Activated CD4-positive, CD25-positive, alpha-beta regulatory T cell (primary cell): ENCODE measurements around the gene PPP1R27.
A peak's percentile ranks its signal among the peaks of the same experiment; 100 is the strongest.

Experiments
- DNase-seq, 4 experiments: peaks; one replicate each; lab custom pipeline; 2025; lab: John Stamatoyannopoulos, UW

Gene PPP1R27

DNA sequence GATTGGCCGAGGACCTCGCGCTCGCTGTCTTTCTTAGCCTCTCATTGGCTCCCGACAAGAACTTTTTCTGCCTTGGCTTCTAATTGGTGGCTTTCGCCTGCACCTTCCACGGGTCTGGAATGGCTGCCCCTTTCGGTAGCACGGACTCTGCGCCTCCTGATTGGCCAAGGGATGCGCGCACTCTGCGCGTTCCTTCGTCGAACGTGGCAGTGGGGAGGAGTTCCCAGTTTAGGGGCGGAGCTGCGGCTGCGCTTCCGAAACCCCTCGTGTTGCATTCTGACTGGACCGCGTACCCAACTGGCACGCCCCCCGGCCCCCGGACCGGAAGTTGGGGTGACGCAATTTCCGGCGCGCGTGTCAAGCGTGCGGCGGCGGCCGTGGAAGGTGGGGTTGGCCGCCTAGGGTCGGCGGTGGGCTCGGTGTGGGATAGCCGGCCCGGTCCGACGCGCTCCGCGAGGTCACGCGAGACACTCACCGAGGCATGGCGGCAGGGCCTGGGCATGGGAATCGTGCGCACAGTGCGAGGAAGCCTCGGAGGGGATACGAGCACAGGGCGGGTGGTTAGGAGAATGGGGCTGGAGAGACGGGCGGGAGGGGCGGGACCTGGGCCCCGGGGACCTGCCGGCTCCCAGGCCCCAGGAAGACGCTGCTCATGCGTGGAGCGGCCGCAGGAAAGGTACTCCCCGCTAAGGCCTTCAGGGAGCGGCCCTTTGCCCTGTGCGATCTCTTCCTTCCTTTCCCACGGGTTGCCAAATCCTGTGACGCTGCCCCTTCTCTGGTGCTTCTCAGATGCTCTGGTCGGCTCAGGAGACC lies 26.1 kb upstream of the PPP1R27 start:
- peak; percentile 98 to 100 (median 100) for DNase-seq

DNA sequence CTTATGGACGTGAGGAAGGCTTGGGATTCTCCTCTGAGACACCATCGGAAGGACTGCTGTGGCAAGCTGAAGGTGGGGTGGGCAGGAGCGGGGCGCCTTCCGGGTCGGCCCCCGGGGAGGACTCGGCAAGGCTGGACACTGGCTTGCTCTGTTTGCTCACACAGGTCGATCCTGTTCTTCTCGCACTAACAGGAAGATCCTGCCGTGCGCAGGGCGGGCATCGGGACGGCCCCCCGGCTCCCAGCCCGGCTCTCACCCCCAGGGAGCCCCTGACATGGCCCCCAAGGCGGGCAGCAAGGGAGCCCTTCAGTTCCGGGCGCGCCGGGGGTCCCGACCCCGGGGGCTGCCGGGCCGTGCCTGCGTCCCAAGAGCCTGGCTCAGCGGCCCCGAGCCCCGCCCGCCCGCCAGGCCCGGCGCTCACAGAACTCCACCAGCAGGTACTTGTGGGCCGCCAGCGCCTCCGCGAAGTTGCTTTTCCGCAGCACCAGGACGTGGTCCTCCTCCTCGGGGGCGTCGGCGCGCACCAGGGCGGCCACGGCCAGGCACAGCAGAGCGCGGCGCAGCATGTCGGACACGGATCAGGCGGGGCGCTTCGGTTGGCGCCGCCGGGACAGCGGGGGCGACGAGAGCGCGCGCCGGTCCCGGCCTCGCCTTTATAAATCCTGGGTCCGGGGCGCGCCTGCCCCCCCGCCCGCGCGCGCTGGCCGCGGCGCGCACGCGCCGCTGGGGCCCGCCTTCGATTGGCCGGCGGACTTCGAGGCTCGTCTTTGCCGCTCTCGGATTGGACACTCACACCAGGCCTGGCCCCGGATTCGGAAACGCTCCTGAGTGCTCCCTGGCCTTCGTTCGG lies 25.3 kb upstream of the PPP1R27 start, which contains the start of gene P4HB:
Gene P4HB, minus strand, starts transcription at position 630 of the 850 bp plus-strand sequence. Its CDS starts 64 bp downstream, at position 566.
- DNase-seq: peak in 1 of 4 experiments; percentile 100

DNA sequence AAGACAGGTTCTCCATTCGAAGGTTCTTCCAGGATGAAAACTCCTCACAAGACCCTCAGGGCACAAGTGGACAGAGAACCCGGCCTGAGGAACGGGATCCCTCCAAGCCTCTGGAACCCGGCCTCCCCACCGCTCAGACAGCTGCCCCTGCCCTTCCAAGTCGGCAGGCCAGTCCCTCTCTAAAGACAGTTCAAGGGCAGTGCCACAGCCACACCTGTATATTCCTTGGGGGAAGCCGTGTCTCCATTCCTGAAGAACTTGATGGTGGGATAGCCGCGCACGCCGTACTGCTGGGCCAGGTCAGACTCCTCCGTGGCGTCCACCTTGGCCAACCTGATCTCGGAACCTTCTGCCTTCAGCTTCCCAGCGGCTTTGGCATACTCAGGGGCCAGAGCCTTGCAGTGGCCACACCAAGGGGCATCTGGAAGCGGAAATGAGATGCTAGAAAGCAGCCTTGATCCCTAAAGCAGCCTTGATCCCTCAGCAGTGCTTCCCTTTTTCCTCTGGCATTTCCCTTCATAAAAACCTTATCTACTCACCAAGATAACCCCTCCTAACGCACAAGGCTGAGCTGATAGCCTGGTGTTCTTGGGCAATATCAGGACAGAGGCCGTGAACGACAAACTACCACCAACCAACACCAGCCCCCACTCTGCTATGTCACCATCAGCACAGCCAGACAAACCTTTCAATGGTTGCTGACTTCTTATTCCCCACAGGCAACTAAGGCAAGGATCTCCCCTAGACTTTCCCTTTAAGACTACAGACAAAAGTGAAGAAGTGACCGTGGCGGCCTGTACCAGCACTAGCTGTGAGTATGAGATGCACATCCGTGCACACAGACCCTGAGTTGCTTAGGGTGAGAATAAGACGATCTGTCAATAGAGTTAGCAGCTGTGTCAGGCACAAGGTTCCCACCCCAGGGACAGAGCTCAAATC lies 24.4 kb upstream of the PPP1R27 start:
- DNase-seq: no peak

DNA sequence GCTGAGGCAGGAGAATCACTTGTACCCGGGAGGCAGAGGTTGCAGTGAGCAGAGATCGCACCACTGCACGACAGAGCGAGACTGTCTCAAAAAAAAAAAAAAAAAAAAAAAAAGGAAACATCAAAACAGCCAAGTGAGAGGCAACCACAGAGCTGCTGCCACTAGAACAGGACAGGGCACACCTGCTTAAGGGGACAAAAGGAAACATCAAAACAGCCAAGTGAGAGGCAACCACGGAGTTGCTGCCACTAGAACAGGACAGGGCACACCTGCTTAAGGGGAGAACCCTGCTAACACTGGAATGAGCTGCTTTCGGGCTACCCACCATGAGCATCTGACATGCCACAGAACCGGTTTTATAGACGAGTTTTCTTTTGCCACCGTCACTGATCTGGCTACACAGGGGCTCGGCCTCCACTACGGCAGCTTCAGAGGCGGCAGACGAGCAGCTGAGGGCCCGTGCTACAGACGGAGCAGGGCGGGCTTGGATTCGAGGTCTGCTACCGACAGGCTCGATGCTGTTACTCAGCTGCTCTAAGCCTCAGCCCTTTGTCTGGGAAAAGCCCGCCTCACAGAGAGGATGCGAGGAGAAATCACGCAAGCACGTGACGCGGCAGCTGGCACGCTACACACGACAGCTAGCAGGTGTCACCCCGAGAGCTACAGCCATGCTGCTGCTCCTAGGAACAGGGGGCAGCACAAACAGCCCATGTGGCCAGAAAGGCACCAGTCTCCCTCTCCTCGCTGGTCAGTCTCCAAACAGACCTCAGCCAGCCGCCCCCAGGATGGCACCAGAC lies 23.5 kb upstream of the PPP1R27 start:
- DNase-seq: no peak

DNA sequence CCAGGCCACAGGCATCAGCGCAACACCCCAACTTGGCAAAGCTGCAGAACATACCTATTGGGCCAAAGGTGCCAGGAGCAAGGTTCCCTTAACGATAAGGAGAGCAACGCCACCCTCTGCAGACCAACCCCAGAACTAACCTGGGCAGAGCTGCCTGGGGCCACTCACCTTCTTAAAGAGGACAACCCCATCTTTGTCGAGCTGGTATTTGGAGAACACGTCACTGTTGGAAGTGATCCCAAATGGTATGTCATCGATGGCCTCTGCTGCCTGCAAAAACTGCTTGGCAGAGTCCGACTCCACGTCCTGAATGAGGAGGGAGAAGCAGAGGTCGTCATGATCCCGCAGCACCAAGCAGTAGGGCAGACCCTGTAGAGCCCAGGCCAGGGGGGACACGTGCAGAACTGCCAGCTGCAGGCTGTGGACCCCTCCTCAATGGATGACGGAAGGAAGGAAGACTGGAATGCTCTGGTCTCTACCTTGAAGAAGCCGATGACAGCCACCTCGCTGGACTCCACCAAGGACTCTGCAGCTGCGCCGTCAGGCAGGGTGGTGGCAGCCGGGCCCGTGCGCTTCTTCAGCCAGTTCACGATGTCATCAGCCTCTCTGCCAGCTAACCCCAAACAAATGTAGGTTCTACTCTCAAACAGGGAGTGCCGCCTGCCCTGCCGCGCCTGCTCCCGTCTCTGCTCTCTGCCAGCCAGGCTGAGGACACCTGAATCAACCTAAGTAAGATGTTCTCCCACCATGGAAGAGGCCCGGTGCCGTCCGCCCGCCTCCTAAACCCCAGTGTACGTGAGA lies 20.3 kb upstream of the PPP1R27 start:
- DNase-seq: no peak

DNA sequence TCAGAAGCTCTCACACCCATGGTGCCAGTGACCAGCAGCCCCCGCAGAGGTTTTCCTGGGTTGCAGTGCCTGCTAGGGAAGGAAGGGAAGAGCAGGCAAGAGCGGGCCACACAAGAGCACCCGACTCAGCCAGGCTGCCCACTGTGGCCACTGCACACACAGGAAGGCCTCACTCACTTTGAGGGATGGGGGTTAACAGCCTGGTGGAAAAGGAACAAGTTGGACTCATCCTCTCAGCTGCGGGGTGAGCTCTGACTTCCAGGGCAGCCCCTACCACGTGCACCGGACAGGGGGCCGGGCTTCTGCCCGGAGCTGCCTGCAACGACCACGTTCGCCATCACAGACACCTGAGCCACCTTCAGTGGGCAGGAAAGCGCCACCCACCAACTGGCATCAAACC lies 17.4 kb upstream of the PPP1R27 start:
- DNase-seq: no peak

DNA sequence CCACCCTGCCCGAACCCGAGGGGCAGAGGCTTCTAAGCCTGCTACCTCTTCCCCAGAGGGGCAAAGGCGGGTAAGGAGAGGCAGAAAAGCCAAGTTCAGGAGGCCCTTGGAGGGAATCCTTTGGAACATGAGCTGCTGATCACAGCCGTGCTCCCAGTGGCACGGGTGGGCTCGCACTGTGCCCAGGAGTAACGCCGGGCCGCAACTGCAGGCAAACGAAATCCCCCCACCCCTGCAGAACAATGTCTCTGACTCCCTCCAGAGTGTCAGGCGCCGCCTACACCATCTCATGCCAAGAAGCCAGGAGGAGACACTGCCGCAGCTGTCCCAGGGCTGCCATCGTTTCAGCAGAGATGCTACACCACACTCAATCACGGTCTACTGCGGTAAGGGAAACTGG lies 16.6 kb upstream of the PPP1R27 start:
- no peak for DNase-seq

DNA sequence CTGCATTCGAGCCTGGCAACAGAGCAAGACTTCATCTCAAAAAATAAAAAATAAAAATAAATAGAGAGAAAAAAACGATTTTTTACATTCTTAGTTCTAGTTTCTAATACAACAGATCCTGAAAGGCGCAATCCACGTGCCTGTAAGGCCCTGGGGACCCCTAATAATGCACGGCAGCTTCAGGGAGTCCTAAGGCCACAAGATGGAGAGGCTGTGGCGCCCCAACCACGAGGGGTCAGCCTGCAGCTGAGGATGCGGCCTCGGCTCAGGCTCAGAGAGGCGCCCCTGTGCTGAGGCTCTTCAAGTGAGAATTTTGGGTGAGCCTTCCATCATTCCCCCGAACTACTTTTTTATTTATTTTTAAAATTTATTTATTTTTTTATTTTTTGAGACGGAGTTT lies 14.6 kb upstream of the PPP1R27 start:
- no peak for DNase-seq

DNA sequence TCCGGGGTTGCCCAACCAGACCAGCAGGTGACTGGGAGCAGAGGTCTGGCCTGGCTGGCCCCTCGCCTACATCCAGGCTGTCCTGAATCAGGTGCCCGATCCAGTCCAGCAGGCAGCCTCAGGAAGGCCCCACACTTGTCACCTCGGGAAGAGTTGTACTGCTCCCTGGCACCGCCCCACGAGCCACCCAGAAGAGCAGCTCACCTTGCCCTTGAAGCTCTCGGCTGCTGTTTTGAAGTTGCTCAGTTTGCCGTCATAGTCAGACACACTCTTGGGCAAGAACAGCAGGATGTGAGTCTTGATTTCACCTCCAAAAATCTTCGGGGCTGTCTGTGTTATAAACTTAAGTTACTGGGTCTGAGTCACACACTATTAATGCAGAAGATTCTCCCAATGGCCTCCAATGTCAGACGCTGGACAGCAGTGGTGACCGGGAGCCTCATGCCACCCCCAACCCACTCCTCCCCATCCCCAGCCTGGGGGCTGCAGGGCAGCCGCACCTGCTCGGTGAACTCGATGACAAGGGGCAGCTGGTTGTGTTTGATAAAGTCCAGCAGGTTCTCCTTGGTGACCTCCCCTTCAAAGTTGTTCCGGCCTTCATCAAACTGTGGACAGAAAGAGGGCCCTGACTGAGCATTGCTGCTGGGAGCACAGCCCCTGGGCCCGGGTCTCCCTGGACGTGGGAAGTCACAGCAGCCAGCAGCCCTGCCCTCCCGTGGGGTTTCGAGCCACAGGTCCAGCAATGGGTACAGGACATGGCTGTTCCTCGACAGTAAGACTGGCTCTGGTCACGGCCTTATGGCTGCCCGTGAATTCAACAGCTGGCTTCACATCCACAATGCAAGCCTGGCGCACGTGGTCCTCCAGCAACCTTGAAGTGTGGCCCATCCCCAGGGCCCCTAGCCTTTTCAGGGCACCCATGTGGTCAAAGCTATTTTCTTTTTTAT lies 12.2 kb upstream of the PPP1R27 start:
- DNase-seq: no peak

DNA sequence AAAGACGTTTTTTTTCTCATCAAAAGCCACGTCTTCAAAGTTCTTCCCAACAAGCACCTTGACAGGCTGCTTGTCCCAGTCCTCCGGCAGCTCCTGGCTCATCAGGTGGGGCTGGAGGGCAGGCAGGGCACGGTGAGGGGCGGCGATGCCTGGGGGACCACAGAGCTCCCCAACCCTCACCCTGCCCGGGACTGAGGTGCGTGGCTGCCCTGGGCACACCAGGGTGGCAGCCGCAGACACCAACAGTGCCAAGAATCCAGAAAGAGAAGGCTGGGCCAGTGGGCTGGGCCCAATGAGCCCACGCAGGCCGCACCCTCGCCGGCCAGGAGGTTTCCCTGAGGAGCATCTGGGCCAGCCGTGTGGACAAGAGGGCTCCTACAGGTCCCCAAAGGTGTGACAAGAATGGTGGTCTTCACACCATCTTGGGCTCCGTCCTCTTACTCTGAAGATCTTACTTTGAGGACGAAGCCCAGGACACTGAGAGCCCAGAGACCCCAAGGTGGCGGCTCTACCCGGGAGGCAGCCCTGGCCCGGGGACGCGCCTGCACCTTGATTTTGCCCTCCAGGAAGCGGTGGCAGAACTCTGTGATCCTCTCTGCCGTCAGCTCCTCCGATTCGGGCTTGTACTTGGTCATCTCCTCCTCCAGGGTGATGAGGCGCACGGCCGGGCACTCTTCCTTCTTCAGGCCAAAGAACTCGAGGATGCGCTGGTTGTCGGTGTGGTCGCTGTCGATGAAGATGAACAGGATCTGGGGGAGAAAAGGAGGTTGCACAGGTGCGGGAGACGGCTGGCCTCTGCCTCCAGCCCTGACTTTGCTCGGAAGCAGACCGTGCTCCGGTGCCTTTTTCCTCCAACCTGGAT lies 11.3 kb upstream of the PPP1R27 start:
- no peak for DNase-seq

DNA sequence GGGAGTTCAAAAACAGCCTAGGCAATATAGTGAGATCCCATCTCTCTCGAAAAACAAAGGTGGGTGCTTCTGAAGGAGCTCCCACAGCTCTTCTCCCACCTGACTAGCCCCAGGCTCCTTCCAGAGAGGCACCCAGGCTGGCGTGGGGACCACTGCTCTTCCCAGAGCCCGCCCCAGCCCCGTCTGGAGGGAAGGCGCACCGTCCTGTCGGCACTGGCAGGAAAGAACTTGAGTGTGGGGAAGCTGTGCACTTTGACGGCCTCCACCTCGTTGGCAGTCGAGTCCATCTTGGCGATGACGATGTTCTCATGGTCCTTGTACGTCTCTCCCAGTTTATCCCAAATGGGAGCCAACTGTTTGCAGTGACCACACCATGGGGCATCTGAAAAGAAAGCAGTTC lies 10.5 kb upstream of the PPP1R27 start:
- no peak for DNase-seq

DNA sequence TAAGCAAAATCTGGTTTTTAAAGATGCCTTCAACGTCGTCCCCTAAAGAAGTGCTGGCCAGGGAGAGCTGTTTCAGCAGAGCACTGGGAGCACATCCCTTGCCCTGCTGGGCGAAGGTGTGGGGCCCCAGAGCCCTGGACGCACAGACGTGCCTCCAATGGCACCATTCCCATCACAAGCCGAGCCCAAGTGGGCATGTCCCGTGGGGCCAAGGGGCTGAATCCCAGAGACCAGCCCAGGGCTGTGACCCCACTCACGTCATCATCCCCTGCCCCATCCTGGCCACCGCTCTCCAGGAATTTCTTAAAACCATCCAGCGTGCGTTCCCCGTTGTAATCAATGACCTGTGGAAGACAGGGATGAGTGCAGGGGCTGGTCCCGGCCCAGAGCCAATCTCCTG lies 10.0 kb upstream of the PPP1R27 start:
- no peak for DNase-seq

DNA sequence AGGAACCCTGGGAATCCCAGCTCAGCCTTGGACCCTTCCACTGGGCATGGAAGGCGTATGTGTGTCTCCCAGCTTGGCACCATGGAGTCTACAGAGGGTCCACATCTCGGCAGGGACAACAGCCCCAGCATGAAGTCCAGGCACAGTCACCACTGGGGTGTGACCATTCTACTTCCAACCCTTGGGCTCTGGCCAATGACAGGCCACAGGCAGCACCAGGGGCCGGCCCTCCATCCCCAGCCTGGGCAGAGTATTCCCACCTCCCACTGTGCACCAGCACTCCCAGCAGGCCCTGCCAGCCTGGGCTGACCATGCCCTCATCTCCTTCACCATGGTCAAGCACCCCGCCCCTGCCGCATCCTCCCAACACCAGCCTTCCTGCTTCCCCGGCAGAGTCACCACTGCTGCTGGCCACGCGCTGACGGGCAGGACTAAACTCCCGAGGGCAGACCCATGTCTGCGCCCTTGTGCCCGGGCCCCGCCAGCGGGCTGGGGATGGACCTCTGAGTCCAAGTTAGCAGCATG lies 9.5 kb upstream of the PPP1R27 start:
- no peak for DNase-seq

DNA sequence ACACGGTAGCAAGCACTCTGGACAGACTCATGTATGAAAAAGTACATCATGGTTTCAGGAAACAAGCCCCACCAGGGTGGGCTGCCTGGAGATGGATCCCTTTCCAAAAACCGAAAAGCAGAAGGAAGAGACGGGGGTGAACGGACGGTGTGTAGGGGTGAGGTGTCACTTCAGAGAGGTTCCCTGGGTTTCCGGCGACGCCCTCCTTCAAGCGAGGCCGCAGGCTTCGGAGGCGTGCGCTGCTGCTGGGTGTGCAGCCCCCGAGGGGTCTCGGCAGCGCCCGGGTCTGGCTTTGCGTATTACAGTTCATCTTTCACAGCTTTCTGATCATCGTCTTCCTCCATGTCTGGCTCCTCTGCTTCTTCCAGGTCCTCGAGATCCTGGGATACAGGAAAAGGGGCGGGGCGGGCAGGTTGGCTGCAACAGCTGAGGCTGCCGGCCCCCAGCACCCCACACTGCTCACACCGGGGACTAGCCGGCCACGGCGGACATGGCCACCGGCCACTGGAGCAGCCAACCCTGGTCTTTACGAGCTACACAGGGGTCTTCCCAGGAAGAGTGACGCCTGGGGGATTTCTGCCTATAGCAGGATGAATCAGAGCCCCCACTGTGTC lies 9.0 kb upstream of the PPP1R27 start:
- DNase-seq: no peak

DNA sequence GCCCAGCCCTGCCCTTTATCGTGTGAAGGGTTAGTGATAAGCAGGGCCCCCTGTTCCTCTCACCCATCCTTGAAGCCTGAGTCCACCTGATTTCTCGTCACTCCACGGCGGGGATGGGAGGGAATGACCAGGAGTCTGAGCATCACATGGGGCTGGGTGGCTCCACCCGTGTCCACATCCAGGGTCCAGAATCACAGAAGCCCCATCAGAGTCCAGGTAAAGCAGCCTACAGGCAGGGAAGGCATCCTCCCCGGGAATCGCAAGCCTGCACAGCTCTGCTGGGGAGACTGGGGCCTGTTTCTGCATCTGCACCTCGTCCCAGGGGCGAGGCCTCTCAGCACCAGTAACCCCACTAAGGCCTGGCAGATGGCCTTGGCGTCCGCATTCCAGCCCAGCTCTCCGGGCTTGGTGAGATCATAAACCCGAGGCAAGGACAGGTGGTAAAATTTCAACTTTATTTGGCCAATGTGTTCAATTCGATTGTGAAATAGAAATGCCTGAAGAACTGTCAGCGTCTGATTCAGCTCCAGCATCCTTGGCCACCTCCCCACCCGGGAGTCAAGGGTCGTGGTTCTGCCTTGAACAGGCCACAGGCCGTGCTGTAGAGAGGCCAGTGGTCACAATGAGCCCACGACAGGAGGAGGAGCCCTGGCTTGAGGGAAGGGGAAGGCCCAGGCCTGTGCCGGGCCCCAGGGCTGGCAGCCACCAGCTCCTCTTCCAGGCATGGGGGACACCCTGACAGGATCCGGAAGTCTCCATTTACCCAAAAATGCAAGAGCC lies 8.1 kb upstream of the PPP1R27 start:
- no peak for DNase-seq

DNA sequence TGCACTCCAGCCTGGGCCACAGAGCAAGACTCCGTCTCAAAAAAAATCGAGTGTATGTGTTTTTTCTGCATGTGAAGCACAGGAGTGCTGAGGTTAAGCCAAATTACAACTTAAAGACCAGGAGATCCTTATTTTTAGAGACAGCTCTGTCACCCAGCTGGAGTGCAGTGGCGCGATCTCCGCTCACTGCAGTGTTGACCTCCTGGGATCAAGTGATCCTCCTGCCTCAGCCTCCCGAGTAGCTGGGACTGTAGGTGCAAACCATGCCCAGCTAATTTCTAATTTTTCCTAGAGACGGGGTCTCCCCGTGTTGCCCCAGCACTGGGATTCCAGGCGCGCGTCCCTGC lies 7.5 kb upstream of the PPP1R27 start:
- DNase-seq: no peak

DNA sequence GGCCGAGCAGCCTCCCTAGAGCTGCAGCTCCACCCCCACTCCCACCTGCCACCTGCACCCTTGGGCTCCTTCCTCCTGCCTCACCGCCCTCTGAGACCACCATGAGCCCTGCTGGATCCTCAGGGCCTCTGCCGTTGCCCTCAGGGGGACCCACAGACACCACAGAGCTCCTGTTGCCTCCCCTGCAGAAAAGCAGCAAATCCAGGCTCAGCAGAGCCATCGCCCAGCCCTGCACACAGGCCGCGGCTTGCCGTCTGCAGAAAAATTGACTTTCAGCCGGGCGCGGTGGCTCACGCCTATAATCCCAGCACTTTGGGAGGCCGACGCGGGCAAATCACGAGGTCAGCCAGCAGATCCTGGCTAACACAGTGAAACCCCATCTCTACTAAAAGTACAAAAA lies 7.0 kb upstream of the PPP1R27 start:
- no peak for DNase-seq
